Adipocyte (in vitro differentiated cells): ENCODE data around the gene PRSS50.

Source experiments
- DNase-seq: peaks from one replicate; pipeline ENCODE4 v3.0.0-alpha.2; 2015; ENCODE audit warnings: low read depth
- H3K27me3 ChIP-seq: replicated peaks from 2 replicates; pipeline ENCODE4 v1.7.0; 2013; ENCODE audit warnings: mild to moderate bottlenecking, low read length, moderate library complexity; ENCODE audit not compliant: control insufficient read depth, insufficient read depth
- H3K36me3 ChIP-seq: 2 replicates; pipeline ENCODE4 v1.7.0; 2013; ENCODE audit warnings: low read length, mild to moderate bottlenecking, moderate library complexity; ENCODE audit not compliant: control insufficient read depth, insufficient read depth, severe bottlenecking
- H3K4me1 ChIP-seq: 2 replicates; pipeline ENCODE4 v1.7.0; 2013; ENCODE audit warnings: mild to moderate bottlenecking, low read length, moderate library complexity; ENCODE audit not compliant: control insufficient read depth, insufficient read depth
- H3K4me3 ChIP-seq: 2 replicates; pipeline ENCODE4 v1.7.0; 2013; ENCODE audit warnings: mild to moderate bottlenecking, low read length, moderate library complexity
- H3K9ac ChIP-seq: 2 replicates; pipeline ENCODE4 v1.7.0; 2013; ENCODE audit warnings: mild to moderate bottlenecking, low read length, moderate library complexity
- H3K9me3 ChIP-seq: 2 replicates; pipeline ENCODE4 v1.7.0; 2013; ENCODE audit warnings: mild to moderate bottlenecking, low read length, moderate library complexity; ENCODE audit not compliant: control insufficient read depth

PRSS50 gene

DNA sequence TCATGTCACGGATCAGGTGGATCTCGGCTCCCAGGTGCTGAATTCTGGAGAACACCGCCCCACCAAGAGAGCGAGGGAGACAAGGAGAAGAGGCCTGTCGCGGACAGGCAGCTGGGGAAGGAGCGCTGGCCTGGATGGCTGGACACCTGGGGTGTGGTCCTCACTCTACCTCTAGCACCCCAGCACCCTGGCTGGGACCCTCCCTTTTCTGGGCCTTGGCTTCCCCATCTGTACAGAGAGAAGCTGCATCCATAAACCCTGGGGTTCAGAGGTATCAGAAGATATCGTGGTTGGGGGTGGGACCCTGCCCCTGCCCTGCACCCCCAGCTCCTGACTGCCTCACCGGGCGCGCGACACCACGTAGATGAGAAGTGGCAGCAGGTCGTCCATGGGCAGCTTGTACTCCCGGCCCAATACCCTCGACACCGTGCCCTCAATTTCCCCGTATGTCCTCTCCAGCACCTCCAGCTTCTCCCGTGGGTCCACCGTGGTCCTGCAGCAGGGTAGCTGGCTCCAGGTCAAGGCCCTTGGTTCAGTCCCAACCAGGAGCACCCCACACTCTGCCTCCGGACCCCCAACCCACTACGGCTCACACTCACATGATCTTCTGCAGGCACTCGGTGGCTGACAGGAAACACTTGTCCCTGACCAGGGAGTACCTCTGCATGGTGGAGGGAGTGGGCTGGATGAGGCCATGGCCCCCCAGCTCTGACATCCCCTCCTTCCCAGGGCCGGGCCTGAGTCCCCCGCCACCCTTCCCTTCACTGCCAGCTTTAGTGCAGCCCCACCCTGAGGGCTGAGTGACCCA lies 45.9 kb downstream of the PRSS50 start:
- Histone ChIP-seq H3K4me1 (peaks cover 7% of the 10 kb centered on the region), H3K9me3 (no peaks in the 10 kb centered on the region)
- no peak for DNase-seq

GRCh38 chr3:46670891-46671427 lies 46.7 kb downstream of the PRSS50 start:
- H3K9me3 ChIP-seq = no peaks in the 10 kb centered on the region
- H3K27me3 ChIP-seq = peaks cover 13% of the 10 kb centered on the region
- H3K4me3 ChIP-seq = no peak overlapping the region
- H3K36me3 ChIP-seq = no peaks in the 10 kb centered on the region
- peaks cover 3% of the 10 kb centered on the region for H3K4me1 ChIP-seq
- H3K9ac ChIP-seq = no peak overlapping the region
- DNase-seq = no peak

More for the DNA sequence above, 45.9 kb downstream of the PRSS50 start:
- Histone ChIP-seq H3K4me3 (no peak overlapping the region), H3K27me3 (peaks cover 13% of the 10 kb centered on the region), H3K9ac (no peak overlapping the region), H3K36me3 (no peaks in the 10 kb centered on the region)

DNA sequence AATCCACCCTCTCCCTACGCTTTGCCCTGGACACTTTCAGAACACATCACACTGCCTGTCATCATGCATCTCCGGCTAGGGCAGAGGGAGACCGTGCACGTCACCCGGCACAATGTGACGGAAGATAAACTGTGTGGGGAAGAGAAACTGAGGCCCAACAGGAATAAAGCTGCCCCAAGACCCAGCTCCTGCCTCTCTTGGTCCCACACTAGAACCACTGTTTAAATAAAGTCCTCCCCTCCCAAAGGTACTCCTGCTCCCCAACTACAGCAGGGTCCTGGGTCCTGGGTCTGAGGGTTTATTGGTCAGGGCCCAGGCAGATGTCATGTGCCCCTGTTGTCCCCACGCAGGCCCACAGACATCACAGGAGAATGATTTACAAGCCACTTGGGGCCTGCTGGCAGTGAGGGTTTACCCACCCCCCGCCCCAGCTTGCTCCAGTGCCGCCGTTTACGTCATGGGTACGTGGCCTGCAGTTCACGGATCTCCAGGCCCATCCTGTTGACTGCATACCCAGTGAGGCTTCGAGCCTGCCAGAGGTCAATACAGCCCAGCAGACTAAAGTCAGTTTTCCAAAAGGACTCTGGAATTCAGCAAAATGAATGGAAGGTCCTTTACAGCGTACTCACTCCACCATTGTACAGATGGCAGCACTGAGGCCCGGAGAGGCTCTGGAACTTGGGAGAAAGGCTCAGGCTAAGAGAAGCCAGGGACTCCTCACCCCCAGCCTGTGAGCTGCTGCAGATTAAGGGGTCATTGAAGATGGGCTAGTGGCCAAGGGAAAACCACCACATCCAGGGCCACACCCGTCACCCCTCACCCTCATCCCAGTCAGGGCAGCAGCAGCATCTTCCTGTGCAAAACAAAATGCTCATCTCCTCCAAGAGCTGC lies 47.4 kb downstream of the PRSS50 start:
- Histone ChIP-seq H3K36me3 (no peaks in the 10 kb centered on the region), H3K4me3 (no peak overlapping the region), H3K9ac (no peak overlapping the region), H3K9me3 (no peaks in the 10 kb centered on the region), H3K27me3 (peaks cover 13% of the 10 kb centered on the region), H3K4me1 (no peaks in the 10 kb centered on the region)
- no peak for DNase-seq

DNA sequence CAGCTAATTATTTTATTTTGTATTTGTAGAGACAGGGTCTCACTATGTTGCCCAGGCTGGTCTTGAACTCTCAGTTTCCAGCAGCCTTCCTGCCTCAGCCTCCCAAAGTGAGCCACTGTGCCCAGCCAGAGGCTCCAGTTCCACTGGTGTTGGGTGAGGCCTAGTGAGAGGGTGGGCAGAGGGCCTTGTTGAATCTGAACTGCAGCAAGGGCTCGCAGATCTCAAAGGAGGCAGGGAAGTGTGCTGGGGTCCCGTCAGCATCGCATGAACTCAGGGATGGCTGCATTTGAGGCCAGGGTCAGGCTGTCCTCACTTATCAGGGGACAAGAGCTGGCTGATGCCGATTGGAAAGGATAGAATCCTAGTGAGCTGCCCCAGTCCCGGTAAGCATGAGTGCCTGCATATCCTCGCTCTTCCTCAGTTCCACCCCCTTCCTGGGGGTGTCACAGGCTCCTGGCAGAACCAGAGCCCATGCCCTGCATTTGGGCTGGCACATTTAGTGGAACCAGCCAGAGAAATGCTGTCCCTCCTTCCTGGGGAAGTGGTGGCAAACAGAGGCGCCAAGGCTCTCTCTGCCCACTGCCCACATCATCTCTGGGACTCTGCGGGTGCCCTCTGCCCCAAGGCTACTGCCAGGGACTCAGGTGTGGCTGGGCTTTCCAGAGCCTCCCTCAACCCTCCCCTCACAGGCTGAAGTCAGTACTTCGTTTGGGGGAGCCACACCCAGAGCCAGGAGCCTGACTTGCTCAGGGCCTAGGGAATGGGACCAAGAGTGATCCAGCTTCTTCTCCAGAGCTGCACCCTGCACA lies 48.3 kb downstream of the PRSS50 start:
- peaks cover 14% of the 10 kb centered on the region for H3K27me3 ChIP-seq
- H3K4me1 ChIP-seq = no peaks in the 10 kb centered on the region
- H3K9ac ChIP-seq = no peak overlapping the region
- H3K36me3 ChIP-seq = no peaks in the 10 kb centered on the region
- no peak for DNase-seq
- no peak overlapping the region for H3K4me3 ChIP-seq
- no peaks in the 10 kb centered on the region for H3K9me3 ChIP-seq

DNA sequence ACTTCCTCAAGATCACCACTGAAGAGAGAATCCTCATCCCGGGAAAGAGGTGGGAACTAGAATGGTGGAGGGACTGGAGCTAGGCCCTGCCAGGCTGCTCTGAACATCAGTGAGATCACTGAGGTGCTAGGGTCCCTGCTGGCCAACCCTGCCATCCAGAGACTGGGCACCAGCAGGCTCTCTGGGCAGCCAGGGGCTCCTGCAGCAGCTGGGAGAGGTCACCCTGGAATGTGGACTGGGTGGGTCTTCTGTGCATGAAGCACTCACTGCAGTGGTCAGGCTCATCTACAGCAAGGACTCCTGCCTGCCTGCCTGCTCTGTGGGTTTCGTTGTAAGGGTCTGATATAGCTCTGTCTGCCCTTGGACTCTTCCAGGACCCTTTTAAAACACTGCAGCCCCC lies 49.1 kb downstream of the PRSS50 start:
- H3K36me3 ChIP-seq = no peaks in the 10 kb centered on the region
- DNase-seq = no peak
- peaks cover 17% of the 10 kb centered on the region for H3K27me3 ChIP-seq

GRCh38 chr3:46668116-46668515 lies 49.6 kb downstream of the PRSS50 start:
- Histone ChIP-seq H3K36me3 (no peaks in the 10 kb centered on the region), H3K9ac (no peak overlapping the region), H3K4me3 (no peak overlapping the region), H3K9me3 (no peaks in the 10 kb centered on the region), H3K4me1 (peaks cover 11% of the 10 kb centered on the region), H3K27me3 (peaks cover 17% of the 10 kb centered on the region)
- DNase-seq = no peak

More for the DNA sequence above, 49.1 kb downstream of the PRSS50 start:
- no peak overlapping the region for H3K9ac ChIP-seq
- H3K4me1 ChIP-seq = peaks cover 6% of the 10 kb centered on the region
- H3K9me3 ChIP-seq = no peaks in the 10 kb centered on the region
- H3K4me3 ChIP-seq = no peak overlapping the region

GRCh38 chr3:46667657-46668056 lies 50.0 kb downstream of the PRSS50 start:
- H3K4me1 ChIP-seq = peaks cover 16% of the 10 kb centered on the region
- H3K36me3 ChIP-seq = no peaks in the 10 kb centered on the region
- no peak for DNase-seq
- H3K4me3 ChIP-seq = no peak overlapping the region
- peaks cover 17% of the 10 kb centered on the region for H3K27me3 ChIP-seq
- H3K9ac ChIP-seq = no peak overlapping the region
- H3K9me3 ChIP-seq = no peaks in the 10 kb centered on the region

DNA sequence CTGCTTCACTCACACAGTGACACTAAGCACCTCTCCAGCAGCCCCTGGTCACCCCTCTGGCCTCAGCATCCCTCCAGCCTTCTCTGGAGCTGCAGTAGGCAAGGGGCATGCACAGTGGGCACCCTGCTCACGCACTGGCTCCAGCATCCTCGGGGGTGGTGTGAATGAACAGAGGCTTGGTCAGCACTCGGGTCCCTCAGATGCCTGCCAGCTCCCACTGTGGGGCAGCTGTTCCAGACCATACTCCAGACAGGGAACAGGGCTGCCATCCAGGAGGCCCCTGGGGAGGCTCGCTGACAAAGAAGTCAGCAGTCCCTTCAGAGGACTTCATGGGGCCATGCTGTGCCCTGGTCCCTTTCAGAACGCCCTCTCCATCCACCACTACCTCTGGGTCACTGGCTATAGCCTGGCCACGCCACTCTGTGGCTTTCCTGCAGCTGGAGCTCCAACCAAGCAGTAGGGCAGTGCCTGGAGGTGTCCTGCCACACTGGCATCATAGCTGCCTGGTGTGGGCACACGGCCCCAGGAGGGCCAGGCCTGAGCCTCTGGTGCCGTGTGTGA lies 50.5 kb downstream of the PRSS50 start:
- DNase-seq = no peak
- Histone ChIP-seq H3K4me1 (peaks cover 18% of the 10 kb centered on the region), H3K36me3 (no peaks in the 10 kb centered on the region), H3K9ac (no peak overlapping the region), H3K4me3 (no peak overlapping the region), H3K27me3 (peaks cover 15% of the 10 kb centered on the region), H3K9me3 (no peaks in the 10 kb centered on the region)

GRCh38 chr3:46666453-46666845 lies 51.2 kb downstream of the PRSS50 start:
- H3K9ac ChIP-seq = no peak overlapping the region
- no peaks in the 10 kb centered on the region for H3K36me3 ChIP-seq
- no peaks in the 10 kb centered on the region for H3K9me3 ChIP-seq
- H3K4me1 ChIP-seq = peaks cover 21% of the 10 kb centered on the region
- no peak overlapping the region for H3K4me3 ChIP-seq
- DNase-seq = no peak
- peaks cover 8% of the 10 kb centered on the region for H3K27me3 ChIP-seq

DNA sequence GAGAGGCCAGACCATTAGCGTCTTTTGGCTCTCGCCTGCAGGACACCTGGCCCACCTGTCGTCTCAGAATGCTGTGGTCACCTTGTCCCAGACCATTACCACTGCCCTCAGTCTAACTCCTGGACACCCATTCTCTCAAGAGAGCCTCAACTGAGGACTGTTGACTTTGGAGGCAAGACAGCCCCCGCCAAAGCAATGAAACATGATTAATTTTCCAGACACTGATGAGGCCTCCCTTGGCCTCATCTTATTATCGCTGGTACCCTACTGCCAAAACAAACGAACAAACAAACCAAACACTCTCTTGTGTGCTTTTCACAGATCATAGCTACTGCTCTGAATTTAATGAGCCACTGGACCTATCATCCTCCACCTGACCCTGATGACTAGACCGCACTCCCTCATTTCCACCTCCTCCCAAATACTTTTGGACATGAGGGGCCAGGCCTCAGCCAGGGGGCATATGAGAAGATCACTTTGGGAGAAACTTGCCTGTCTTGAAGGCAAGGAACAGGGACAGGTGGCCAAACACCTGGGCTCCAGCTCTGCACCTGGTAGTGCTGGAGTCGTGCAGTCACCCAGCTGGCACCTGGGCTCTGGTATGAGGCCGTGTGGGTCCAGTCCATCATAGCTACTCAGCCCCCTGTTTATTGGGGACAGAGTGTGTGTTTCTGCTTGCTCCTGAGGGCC lies 51.8 kb downstream of the PRSS50 start:
- H3K4me3 ChIP-seq = no peak overlapping the region
- peaks cover 26% of the 10 kb centered on the region for H3K4me1 ChIP-seq
- H3K9ac ChIP-seq = no peak overlapping the region
- DNase-seq = no peak
- no peaks in the 10 kb centered on the region for H3K9me3 ChIP-seq
- H3K27me3 ChIP-seq = peaks cover 11% of the 10 kb centered on the region
- H3K36me3 ChIP-seq = no peaks in the 10 kb centered on the region
